Ovary (tissue), 3 donors: ENCODE results near the gene CCT7.

ENCODE experiments used
- CTCF ChIP-seq, 3 donors: fragments of 450-650 bp in 2 of 3; fragments of 200-600 bp in 1 of 3; IDR thresholded peaks; one replicate each; pipeline versions ENCODE4 v1.5.1 to v1.8.0; 2016 to 2022; ENCODE audit warnings: antibody characterized with exemption in 3 of 3, mild to moderate bottlenecking in 1 of 3
- EP300 ChIP-seq: sonication (generic); formaldehyde crosslinking; IDR thresholded peaks from one replicate; pipeline ENCODE4 v1.6.1; 2017; ENCODE audit warnings: antibody characterized with exemption
- POLR2A ChIP-seq: fragments of 450-650 bp; IDR thresholded peaks from one replicate; pipeline ENCODE4 v1.6.1; 2017; ENCODE audit warnings: antibody characterized with exemption, mild to moderate bottlenecking, moderate library complexity
- donor health status: DM: no; HTN: no; CAD: no.

- TF ChIP-seq POLR2A (no peak), CTCF (IDR thresholded peaks at IDR 0.05) (no peak), EP300 (no peak)
These were observed 10.5 kb downstream of the CCT7 start for GRCh38 chr2:73244580-73244979.
